NCI-H2196 (cell line): ENCODE measurements around the gene HPCA.
"Not testable (repeated sequence)": the region's sequence is repeated elsewhere in the genome, so short reads cannot be mapped to it uniquely, and the experiment has no call there.

Experiments used
- DNase-seq: peaks from one replicate; lab custom pipeline; 2025; ENCODE audit not compliant: unreplicated experiment; lab: John Stamatoyannopoulos, UW

Gene HPCA

GRCh38 chr1:32900956-32901822, 14.9 kb downstream of the HPCA start, which contains the start of gene TMEM54:
TMEM54 (minus strand) TSS chr1:32901389; CDS start chr1:32901238, 151 bp downstream.
- DNase-seq, result peak; percentile 53

GRCh38 chr1:32901823-32902534, 15.7 kb downstream of the HPCA start:
- DNase-seq, result no peak

GRCh38 chr1:32902535-32902920, 16.2 kb downstream of the HPCA start:
- no peak for DNase-seq

DNA sequence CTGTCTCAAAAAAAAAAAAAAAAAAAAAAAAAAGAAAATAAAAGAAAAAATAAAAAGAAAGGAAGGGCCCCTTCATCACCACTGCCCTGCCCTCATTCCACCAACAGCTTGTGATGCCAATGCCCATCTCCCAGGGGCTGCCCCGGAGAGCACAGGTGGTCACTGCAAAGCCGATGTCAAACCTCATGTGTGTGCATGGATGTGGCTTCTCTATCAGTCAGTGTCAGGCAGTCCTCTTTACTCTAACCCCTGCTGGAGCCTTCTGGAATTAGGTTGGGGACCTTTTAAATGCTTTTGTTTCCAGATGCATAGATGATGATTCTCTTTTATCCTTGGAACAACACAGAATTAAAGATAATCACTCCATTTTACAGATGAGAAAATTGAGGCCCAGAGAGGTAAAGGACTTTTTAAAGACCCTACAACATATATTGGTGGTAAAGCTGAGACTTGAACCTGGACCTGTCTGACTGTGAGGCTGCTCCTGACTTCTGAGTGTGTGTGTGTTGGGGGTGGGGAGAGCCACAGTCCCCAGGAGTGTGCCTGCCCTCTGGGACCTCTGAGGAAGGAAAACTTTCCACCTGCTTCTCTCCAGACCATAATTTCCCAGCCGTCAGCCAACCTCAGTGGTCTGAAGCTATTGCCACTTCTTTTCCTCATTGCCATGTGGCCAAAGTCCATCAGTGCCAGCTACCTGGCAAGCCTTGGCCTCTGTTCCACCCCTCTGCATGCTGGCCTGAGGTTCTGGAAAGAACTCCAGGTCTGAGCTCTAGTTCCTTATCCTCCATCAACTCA, 17.9 kb downstream of the HPCA start:
- no peak for DNase-seq

DNA sequence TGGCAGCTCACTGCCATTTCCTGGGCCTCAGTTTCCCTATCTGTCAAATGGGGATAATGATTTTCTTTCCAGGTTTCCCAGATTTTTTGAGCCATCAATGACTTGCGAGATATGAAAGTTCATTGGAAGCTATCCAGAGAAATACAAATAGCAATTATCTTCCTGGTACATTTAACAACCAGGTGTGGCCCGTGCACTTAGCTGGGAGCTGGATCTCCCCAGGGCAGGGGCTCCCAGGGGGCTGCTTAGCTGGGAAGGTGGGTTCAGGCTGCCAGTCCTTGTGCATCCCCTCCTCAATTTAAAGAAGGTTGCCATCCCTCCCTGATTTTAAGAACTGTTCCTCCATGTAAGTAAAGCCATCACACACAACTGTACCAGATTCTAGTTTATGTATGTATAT, 18.5 kb downstream of the HPCA start:
- DNase-seq, result no peak

- DNase-seq, result not testable (repeated sequence)
These were observed 19.3 kb downstream of the HPCA start for GRCh38 chr1:32905588-32905987.

- no peak for DNase-seq
These were observed 20.4 kb downstream of the HPCA start for GRCh38 chr1:32906654-32907053.

GRCh38 chr1:32907435-32907834, 21.1 kb downstream of the HPCA start:
- DNase-seq, result peak; percentile 6

- DNase-seq, result no peak
These were observed 24.0 kb downstream of the HPCA start for GRCh38 chr1:32910319-32910718.

GRCh38 chr1:32915766-32916706, 29.7 kb downstream of the HPCA start:
- DNase-seq, result no peak

- DNase-seq, result no peak
These were observed 31.2 kb downstream of the HPCA start for GRCh38 chr1:32917521-32917920.

DNA sequence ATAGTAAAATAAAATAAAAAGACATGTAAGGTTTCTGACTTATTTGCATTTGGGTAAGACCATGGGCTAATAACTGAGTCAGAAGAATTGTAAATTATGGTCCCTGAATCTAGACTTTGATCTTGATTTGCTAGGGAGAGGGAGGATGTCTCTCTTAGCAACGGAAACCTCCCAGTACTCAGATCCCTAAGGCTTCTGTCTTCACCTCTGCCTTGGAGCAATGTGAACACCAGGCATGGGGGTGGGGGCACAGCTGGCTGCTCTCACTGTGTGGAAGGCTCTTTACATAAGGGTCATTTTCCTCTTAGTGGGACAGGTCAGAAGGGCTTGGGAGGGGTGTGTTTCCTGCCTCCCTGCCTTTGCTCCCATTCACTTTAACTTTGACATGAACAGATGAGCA, 31.9 kb downstream of the HPCA start:
- DNase-seq, result no peak

GRCh38 chr1:32919811-32920733, 33.8 kb downstream of the HPCA start:
- DNase-seq, result no peak

DNA sequence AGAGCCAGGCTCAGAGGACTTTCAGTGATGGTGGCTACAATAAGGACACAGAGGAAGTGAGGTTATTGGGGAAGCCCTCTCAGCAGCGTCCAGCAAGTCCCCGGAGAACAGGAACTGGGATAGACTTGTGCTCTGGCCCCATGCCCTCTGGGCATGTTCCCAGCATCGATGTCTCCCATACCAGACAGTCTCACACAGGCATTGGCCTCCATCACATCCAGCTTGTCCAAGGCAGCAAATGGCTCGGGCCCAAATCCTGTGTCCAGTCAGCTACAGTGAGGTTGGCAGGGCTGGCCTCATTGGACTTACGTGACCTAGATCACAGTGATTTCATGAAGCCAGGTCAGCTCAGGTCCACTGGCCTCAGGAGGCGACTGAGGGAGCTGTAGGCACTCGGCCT, 34.5 kb downstream of the HPCA start:
- DNase-seq, result no peak

DNA sequence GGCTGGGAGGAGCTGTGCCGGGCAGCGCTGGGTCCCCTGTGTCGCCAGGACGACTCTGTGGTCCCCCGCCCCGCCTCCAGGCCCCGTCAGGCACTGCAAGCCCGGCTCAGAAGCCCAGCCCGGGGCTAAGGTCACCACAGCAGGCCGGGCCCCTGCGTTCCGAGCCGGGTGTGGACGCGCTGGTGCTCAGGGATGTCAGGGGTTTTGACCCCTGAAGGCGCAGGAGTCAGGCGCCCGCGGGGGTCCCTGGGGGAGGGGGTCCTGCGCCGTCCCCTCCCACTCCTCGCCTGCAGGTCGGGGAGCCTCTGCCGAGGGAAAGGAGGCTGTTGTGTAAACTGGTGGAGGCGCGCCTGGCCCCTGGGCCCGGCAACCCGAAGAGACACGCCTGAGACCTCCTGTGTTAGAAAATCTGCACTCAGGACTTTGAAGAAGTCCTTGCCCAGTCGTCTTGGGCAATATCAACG, 38.6 kb downstream of the HPCA start:
- no peak for DNase-seq

DNA sequence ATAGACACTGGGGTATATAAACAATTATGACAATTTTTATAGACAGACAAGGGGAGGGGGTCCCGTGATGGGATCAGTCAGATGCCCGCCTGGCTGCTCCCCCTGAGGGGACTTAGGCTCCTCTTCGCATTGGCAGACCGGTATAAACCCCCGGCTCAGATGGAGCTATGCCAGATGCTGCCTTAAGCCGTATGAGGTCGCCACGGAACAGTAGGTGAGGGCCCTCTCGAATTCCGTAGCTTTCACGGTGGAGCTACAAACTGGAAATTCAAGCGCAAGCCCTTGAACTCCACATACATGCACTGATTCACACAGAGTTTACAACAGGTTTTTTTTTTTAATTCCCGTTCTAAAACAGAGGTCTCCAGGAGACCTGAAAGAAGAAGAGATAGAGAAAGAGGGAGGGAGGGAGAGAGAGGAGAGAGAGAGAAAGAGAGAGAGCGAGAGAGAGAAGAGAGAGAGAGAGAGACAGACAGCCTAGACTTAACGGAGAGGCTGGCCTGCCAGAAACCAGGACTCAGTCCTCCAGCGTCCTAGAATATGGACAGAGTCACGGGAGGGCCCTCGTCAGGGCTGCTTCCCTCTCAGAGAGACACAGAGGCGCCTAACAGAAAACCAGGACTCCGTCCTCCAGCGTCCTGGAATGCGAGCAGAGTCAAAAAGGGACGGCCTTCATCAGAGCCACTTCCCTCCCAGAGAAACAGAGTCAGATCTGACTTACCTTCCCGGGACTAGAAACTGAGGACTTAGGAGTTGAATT, 39.3 kb downstream of the HPCA start:
- DNase-seq, result no peak

DNA sequence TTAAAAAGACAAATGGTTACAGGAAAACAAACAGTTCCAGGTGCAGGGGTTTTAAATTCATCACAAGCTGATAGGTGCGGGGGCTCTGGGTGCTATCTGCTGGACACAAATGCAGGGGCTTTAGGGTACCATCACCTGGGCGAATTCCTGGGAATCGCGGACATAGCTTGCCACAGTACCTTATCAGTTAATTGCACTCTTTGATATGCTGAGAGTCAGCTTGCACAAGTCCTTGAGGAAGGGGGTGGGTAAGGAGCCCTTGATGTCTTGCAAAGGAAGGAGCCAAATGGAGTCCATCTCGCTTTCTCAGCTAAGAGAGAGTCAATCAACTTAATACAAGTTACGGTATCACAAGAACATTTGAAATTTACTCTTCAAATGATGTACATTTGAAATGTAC, 40.3 kb downstream of the HPCA start:
- no peak for DNase-seq

GRCh38 chr1:32927441-32927840, 41.1 kb downstream of the HPCA start:
- DNase-seq, result no peak
